HEK293 (cell line): ENCODE data around the gene ACSM4.

ENCODE experiments used
- CTCF ChIA-PET: fragments of 350-600 bp; formaldehyde crosslinking; extraction: SDS; loops from one replicate; lab custom pipeline; 2021; ENCODE audit warnings: antibody characterized with exemption; lab: Yijun Ruan, JAX
- POLR2A ChIA-PET: fragments of 300-600 bp; formaldehyde crosslinking; extraction: SDS; loops from one replicate; lab custom pipeline; 2020; ENCODE audit warnings: antibody characterized with exemption, inconsistent platforms; lab: Yijun Ruan, JAX
- H3K27ac ChIP-seq: fragments of 200-500 bp; sonication (Bioruptor generic); 2 replicates; pipeline ENCODE4 v1.5.1; 2014; ENCODE audit warnings: low read depth, low read length, control low read depth, inconsistent platforms; ENCODE audit errors: extremely low read depth
- H3K36me3 ChIP-seq, 2 experiments: fragments of 200-500 bp in 1 of 2; sonication (Bioruptor generic) in 1 of 2; 1 replicate in 1 of 2; 2 replicates in 1 of 2; pipeline ENCODE4 v1.5.1; 2014 to 2017; ENCODE audit warnings: inconsistent platforms in 2 of 2, low read length in 2 of 2; ENCODE audit not compliant: control insufficient read depth in 2 of 2, insufficient read depth in 1 of 2
- H3K4me1 ChIP-seq: fragments of 200-500 bp; sonication (Bioruptor generic); 2 replicates; pipeline ENCODE4 v1.5.1; 2014; ENCODE audit warnings: mild to moderate bottlenecking, low read length, inconsistent platforms; ENCODE audit not compliant: control insufficient read depth, insufficient read depth
- H3K4me3 ChIP-seq: 2 replicates; pipeline ENCODE4 v1.5.1; 2011; ENCODE audit warnings: low read depth, mild to moderate bottlenecking, control low read depth, low read length, moderate library complexity
- H3K9me3 ChIP-seq: fragments of 200-500 bp; sonication (Bioruptor generic); 2 replicates; pipeline ENCODE4 v1.5.1; 2014; ENCODE audit warnings: low read depth, low read length, inconsistent platforms; ENCODE audit not compliant: control insufficient read depth, insufficient read depth
- KLF16 ChIP-seq: fragments of 450-650 bp; formaldehyde crosslinking; IDR thresholded peaks from 2 replicates; pipeline ENCODE4 v1.5.1; 2017; ENCODE audit warnings: missing biosample characterization, missing genetic modification characterization
- OSR2 ChIP-seq: fragments of 450-650 bp; formaldehyde crosslinking; IDR thresholded peaks from 2 replicates; pipeline ENCODE4 v1.5.1; 2016; ENCODE audit warnings: missing biosample characterization, missing genetic modification characterization
- RBAK ChIP-seq: fragments of 450-650 bp; formaldehyde crosslinking; IDR thresholded peaks from 2 replicates; pipeline ENCODE4 v1.5.1; 2016; ENCODE audit warnings: missing biosample characterization, missing genetic modification characterization
- SCRT1 ChIP-seq: fragments of 450-650 bp; formaldehyde crosslinking; IDR thresholded peaks from 2 replicates; pipeline ENCODE4 v1.5.1; 2016; ENCODE audit warnings: missing biosample characterization, missing genetic modification characterization, borderline replicate concordance
- YY1 ChIP-seq: fragments of 450-650 bp; formaldehyde crosslinking; IDR thresholded peaks from 2 replicates; pipeline ENCODE4 v1.5.1; 2018; ENCODE audit warnings: missing biosample characterization, missing genetic modification characterization
- ZBTB1 ChIP-seq: fragments of 450-650 bp; formaldehyde crosslinking; IDR thresholded peaks from 2 replicates; pipeline ENCODE4 v1.5.1; 2016; ENCODE audit warnings: missing biosample characterization, missing genetic modification characterization
- ZBTB20 ChIP-seq: fragments of 450-650 bp; formaldehyde crosslinking; IDR thresholded peaks from 2 replicates; pipeline ENCODE4 v1.5.1; 2016; ENCODE audit warnings: missing biosample characterization, missing genetic modification characterization
- ZBTB7A ChIP-seq: fragments of 450-650 bp; formaldehyde crosslinking; IDR thresholded peaks from 2 replicates; pipeline ENCODE4 v1.5.1; 2016; ENCODE audit warnings: low read depth, missing biosample characterization, missing genetic modification characterization
- ZFHX2 ChIP-seq: fragments of 450-650 bp; formaldehyde crosslinking; conservative IDR thresholded peaks from 2 replicates; pipeline ENCODE4 v1.5.1; 2016; ENCODE audit warnings: missing biosample characterization, missing genetic modification characterization
- ZFP41 ChIP-seq: fragments of 450-650 bp; formaldehyde crosslinking; IDR thresholded peaks from 2 replicates; pipeline ENCODE4 v1.5.1; 2016; ENCODE audit warnings: missing biosample characterization, missing genetic modification characterization, borderline replicate concordance
- ZNF112 ChIP-seq: fragments of 450-650 bp; formaldehyde crosslinking; IDR thresholded peaks from 2 replicates; pipeline ENCODE4 v1.5.0; 2017; ENCODE audit warnings: missing biosample characterization, missing genetic modification characterization
- ZNF114 ChIP-seq: fragments of 450-650 bp; formaldehyde crosslinking; IDR thresholded peaks from 2 replicates; pipeline ENCODE4 v1.5.0; 2017; ENCODE audit warnings: missing biosample characterization, missing genetic modification characterization
- ZNF140 ChIP-seq: fragments of 450-650 bp; formaldehyde crosslinking; IDR thresholded peaks from 2 replicates; pipeline ENCODE4 v1.5.1; 2016; ENCODE audit warnings: missing biosample characterization, missing genetic modification characterization
- ZNF16 ChIP-seq: fragments of 450-650 bp; formaldehyde crosslinking; IDR thresholded peaks from 2 replicates; pipeline ENCODE4 v1.5.1; 2016; ENCODE audit warnings: low read depth, missing biosample characterization, missing genetic modification characterization
- ZNF202 ChIP-seq: fragments of 450-650 bp; formaldehyde crosslinking; IDR thresholded peaks from 2 replicates; pipeline ENCODE4 v1.5.1; 2016; ENCODE audit warnings: missing biosample characterization, missing genetic modification characterization, borderline replicate concordance
- ZNF391 ChIP-seq: fragments of 450-650 bp; formaldehyde crosslinking; IDR thresholded peaks from 2 replicates; pipeline ENCODE4 v1.5.1; 2016; ENCODE audit warnings: low read depth, missing biosample characterization, missing genetic modification characterization, borderline replicate concordance
- ZNF398 ChIP-seq: fragments of 450-650 bp; formaldehyde crosslinking; IDR thresholded peaks from 2 replicates; pipeline ENCODE4 v1.5.1; 2017; ENCODE audit warnings: missing biosample characterization, missing genetic modification characterization
- ZNF404 ChIP-seq: fragments of 450-650 bp; formaldehyde crosslinking; IDR thresholded peaks from 2 replicates; pipeline ENCODE4 v1.5.1; 2017; ENCODE audit warnings: missing biosample characterization, missing genetic modification characterization
- ZNF48 ChIP-seq: fragments of 450-650 bp; formaldehyde crosslinking; IDR thresholded peaks from 2 replicates; pipeline ENCODE4 v1.5.1; 2016; ENCODE audit warnings: missing biosample characterization, missing genetic modification characterization
- ZNF488 ChIP-seq: fragments of 450-650 bp; formaldehyde crosslinking; IDR thresholded peaks from 2 replicates; pipeline ENCODE4 v1.5.1; 2016; ENCODE audit warnings: missing biosample characterization, missing genetic modification characterization
- ZNF610 ChIP-seq: fragments of 450-650 bp; formaldehyde crosslinking; IDR thresholded peaks from 2 replicates; pipeline ENCODE4 v1.5.1; 2016; ENCODE audit warnings: missing biosample characterization, missing genetic modification characterization, borderline replicate concordance
- ZNF837 ChIP-seq: fragments of 450-650 bp; formaldehyde crosslinking; IDR thresholded peaks from 2 replicates; pipeline ENCODE4 v1.5.1; 2016; ENCODE audit warnings: missing biosample characterization, missing genetic modification characterization
- ZNF843 ChIP-seq: fragments of 450-650 bp; formaldehyde crosslinking; IDR thresholded peaks from 2 replicates; pipeline ENCODE4 v1.5.1; 2016; ENCODE audit warnings: missing biosample characterization, missing genetic modification characterization
- ZSCAN30 ChIP-seq: fragments of 450-650 bp; IDR thresholded peaks from 2 replicates; pipeline ENCODE4 v1.5.1; 2018; ENCODE audit warnings: missing biosample characterization, mild to moderate bottlenecking, missing genetic modification characterization, moderate library complexity
- TF ChIP-seq, protein P1 (sequence below): fragments of 450-650 bp; formaldehyde crosslinking; IDR thresholded peaks from 2 replicates; pipeline ENCODE4 v1.5.1; 2016; ENCODE audit warnings: missing biosample characterization, missing genetic modification characterization
- TF ChIP-seq, protein P2 (sequence below): fragments of 450-650 bp; formaldehyde crosslinking; IDR thresholded peaks from 2 replicates; pipeline ENCODE4 v1.5.1; 2016; ENCODE audit warnings: missing biosample characterization, missing genetic modification characterization
- TF ChIP-seq, protein P3 (sequence below): fragments of 450-650 bp; formaldehyde crosslinking; conservative IDR thresholded peaks from 2 replicates; pipeline ENCODE4 v1.5.1; 2016; ENCODE audit warnings: low read depth, missing biosample characterization, missing genetic modification characterization

Gene ACSM4

DNA sequence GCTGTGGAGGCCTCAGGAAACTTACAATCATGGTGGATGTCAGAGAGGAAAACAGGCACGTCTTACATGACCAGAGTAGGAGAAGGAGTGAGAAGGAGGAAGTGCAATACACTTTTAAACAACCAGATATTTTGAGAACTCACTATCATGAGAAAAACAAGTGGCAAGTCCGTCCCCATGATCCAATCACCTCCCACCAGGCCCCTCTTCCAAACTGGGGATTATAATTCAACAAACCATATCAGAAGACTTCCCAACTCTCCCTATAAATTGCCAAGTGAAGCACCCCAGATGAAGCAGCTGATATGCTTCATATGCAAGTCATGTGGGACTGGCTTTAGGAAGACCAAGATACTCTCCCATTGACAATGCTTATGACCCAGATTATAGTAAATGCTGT lies 11.6 kb upstream of the ACSM4 start:
- CTCF ChIA-PET = no interaction called here
- Histone ChIP-seq H3K36me3 (no peaks in the 10 kb centered on the region), H3K4me1 (no peaks in the 10 kb centered on the region), H3K9me3 (no peaks in the 10 kb centered on the region), H3K27ac (no peak overlapping the region), H3K4me3 (no peak overlapping the region)
- POLR2A ChIA-PET = no interaction called here
- no peak for TF ChIP-seq ZSCAN30 (tag by site-specific recombination)
- TF ChIP-seq ZFHX2 (tag by site-specific recombination) = no peak
- no peak for TF ChIP-seq ZNF837 (tag by site-specific recombination)
- no peak for TF ChIP-seq ZFP41
- no peak for TF ChIP-seq ZNF48 (tag by site-specific recombination)
- no peak for TF ChIP-seq ZNF843 (tag by site-specific recombination)
- TF ChIP-seq ZNF202 (tag by site-specific recombination) = no peak
- no peak for TF ChIP-seq OSR2
- TF ChIP-seq ZNF398 (tag by site-specific recombination) = no peak
- TF ChIP-seq ZBTB20 (tag by site-specific recombination) = no peak
- TF ChIP-seq, protein P1, sequence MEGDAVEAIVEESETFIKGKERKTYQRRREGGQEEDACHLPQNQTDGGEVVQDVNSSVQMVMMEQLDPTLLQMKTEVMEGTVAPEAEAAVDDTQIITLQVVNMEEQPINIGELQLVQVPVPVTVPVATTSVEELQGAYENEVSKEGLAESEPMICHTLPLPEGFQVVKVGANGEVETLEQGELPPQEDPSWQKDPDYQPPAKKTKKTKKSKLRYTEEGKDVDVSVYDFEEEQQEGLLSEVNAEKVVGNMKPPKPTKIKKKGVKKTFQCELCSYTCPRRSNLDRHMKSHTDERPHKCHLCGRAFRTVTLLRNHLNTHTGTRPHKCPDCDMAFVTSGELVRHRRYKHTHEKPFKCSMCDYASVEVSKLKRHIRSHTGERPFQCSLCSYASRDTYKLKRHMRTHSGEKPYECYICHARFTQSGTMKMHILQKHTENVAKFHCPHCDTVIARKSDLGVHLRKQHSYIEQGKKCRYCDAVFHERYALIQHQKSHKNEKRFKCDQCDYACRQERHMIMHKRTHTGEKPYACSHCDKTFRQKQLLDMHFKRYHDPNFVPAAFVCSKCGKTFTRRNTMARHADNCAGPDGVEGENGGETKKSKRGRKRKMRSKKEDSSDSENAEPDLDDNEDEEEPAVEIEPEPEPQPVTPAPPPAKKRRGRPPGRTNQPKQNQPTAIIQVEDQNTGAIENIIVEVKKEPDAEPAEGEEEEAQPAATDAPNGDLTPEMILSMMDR (tag by site-specific recombination) = no peak
- TF ChIP-seq ZBTB7A (tag by site-specific recombination) = no peak
- TF ChIP-seq, protein P2, sequence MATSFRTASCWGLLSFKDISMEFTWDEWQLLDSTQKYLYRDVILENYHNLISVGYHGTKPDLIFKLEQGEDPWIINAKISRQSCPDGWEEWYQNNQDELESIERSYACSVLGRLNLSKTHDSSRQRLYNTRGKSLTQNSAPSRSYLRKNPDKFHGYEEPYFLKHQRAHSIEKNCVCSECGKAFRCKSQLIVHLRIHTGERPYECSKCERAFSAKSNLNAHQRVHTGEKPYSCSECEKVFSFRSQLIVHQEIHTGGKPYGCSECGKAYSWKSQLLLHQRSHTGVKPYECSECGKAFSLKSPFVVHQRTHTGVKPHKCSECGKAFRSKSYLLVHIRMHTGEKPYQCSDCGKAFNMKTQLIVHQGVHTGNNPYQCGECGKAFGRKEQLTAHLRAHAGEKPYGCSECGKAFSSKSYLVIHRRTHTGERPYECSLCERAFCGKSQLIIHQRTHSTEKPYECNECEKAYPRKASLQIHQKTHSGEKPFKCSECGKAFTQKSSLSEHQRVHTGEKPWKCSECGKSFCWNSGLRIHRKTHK (tag by site-specific recombination) = no peak
- no peak for TF ChIP-seq ZBTB1
- no peak for TF ChIP-seq ZNF16 (tag by site-specific recombination)
- TF ChIP-seq YY1 = no peak

DNA sequence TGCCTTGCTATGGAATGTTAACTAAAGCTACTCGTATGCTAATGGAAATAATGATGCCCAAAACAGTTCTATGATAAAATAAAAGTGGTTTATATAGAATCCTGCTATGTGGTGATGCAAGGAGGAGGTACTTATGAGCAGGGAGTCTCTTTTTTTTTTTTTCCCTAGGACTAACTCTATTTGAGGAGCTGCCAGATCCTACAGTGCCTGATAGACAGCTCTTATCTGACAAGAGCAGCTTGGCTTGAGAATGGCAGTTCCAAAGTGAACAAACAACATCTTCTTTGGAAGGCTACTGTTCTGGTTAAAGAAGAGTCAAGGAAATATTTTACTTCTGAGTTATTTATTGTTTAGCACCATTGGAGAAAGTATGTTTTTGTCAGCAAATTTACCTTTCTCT lies 10.2 kb upstream of the ACSM4 start:
- Histone ChIP-seq H3K4me3 (no peak overlapping the region), H3K36me3 (no peaks in the 10 kb centered on the region), H3K9me3 (no peaks in the 10 kb centered on the region), H3K4me1 (no peaks in the 10 kb centered on the region), H3K27ac (no peak overlapping the region)
- ChIA-PET CTCF (no interaction called here), POLR2A (no interaction called here)
- TF ChIP-seq ZNF488 (no peak), SCRT1 (no peak), ZNF391 (no peak), ZNF112 (tag by site-specific recombination) (no peak), KLF16 (tag by site-specific recombination) (no peak), ZNF140 (no peak), ZNF610 (no peak), ZNF404 (no peak), ZNF114 (tag by site-specific recombination) (no peak), RBAK (tag by site-specific recombination) (no peak)
- TF ChIP-seq, protein P3, sequence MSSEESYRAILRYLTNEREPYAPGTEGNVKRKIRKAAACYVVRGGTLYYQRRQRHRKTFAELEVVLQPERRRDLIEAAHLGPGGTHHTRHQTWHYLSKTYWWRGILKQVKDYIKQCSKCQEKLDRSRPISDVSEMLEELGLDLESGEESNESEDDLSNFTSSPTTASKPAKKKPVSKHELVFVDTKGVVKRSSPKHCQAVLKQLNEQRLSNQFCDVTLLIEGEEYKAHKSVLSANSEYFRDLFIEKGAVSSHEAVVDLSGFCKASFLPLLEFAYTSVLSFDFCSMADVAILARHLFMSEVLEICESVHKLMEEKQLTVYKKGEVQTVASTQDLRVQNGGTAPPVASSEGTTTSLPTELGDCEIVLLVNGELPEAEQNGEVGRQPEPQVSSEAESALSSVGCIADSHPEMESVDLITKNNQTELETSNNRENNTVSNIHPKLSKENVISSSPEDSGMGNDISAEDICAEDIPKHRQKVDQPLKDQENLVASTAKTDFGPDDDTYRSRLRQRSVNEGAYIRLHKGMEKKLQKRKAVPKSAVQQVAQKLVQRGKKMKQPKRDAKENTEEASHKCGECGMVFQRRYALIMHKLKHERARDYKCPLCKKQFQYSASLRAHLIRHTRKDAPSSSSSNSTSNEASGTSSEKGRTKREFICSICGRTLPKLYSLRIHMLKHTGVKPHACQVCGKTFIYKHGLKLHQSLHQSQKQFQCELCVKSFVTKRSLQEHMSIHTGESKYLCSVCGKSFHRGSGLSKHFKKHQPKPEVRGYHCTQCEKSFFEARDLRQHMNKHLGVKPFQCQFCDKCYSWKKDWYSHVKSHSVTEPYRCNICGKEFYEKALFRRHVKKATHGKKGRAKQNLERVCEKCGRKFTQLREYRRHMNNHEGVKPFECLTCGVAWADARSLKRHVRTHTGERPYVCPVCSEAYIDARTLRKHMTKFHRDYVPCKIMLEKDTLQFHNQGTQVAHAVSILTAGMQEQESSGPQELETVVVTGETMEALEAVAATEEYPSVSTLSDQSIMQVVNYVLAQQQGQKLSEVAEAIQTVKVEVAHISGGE (tag by site-specific recombination) = no peak
